Ureter (tissue), 1 donor: Measurements from ENCODE around the gene LAG3. TPM values are rescaled to one million over a fixed set of nuclear protein-coding genes. Genes with fewer than 3 reads are reported as not detected.

Experiments used
- DNase-seq: peaks from one replicate; pipeline ENCODE4 v3.0.0-alpha.2; 2020; ENCODE audit warnings: low spot score
- total RNA-seq: library from RNA; stranded (reverse); gene quantifications from one replicate; pipeline ENCODE4 v1.2.4, GENCODE V29; 2023
- donor health status: DM: yes; HTN: yes; CAD: no.

The LAG3 gene
- total RNA-seq, 1 donor from 2014 or later = 2.3 TPM

GRCh38 chr12:6790496-6791150, 18.3 kb downstream of the LAG3 start:
- DNase-seq = no peak

DNA sequence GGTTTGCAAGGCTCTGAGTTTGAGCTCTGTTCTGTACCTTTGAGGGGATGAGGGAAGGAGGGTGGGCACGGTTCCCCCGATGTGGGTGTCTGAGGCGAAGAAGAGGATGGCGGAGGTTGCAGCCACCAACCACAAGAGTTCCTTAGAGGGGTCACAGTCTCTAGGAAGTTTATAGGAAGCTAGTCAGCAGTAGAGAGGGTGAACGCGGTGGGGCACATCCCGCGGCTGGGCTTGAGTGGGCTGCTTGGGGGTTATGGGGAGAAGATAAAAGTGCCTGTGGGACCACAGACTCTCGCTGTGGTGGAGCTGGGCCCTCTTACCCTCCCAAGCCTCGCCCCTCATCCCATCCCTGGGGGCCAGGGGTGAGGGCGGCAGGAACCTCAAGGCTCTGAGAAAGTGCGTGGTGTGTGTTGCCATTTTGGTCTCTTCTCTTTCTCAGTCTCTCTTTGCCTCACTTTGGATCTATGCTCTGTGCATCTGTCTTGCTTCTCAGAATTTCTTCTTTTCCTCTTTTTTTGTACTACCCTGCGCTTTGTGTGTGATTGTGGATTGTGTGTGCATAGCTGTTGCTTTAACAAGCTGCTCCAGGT, 19.7 kb downstream of the LAG3 start:
- no peak for DNase-seq

- no peak for DNase-seq
Measured at GRCh38 chr12:6792522-6793201, 20.3 kb downstream of the LAG3 start.

- DNase-seq = no peak
Measured at GRCh38 chr12:6795088-6795487, 22.8 kb downstream of the LAG3 start.

GRCh38 chr12:6796576-6796975, 24.3 kb downstream of the LAG3 start:
- no peak for DNase-seq

DNA sequence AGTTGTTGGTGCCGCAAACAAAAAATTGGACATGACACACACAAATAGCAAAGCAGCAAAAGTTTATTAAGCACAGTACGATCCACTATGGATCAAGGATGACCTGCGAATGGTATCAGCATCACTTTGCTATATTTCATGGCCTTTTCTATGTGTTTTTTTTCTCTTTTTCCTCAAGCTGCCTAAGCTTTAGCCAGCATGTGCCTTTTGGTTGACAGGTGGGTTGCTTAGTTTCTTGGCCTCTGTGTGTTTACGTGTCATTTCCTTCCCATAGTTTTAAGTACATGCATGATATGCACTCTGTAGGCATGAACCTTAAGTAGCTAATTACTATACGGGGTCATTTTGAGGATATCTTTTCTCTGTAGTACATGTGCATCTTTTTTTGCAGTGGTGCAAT, 26.8 kb downstream of the LAG3 start:
- DNase-seq = no peak

- no peak for DNase-seq
Measured at GRCh38 chr12:6807170-6807569, 34.9 kb downstream of the LAG3 start.

DNA sequence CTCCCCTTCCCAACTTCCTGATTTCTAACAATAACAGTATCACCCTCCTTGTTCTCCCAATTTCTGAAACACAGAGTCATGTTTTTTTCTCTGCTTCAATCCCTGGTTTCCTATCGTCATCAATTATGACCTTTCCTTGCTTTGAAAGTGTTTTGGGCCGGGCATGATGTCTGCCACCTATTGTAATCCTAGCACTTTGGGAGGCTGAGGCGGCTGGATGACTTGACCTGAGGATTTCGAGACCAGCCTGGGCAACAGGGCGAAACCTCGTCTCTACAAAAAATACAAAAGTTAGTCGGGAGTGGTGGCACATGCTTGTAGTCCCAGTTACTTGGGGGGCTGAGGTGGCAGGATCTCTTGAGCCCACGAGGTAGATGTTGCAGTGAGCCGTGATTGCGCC, 36.7 kb downstream of the LAG3 start:
- DNase-seq = no peak

DNA sequence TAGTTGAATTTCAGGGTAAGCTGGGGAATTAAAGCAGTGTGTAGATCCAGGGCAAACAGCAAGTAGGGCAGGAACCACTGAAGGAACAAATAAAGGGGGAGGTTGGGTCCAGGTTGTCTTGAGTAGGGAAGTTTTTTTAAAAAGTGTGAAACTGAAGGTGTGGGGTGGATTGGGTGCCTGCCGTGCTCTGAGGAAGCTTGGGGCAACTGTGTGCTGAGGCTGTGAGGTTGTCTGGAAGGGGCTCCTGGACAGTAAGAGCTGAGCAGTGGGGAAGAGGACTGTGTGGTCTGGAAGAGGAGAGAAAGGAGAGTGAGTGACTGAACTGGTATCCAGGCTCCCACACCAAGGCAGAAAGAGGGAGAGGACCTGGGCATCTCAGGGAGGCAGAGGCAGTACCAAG, 38.4 kb downstream of the LAG3 start:
- DNase-seq = no peak

GRCh38 chr12:6813363-6813762, 41.0 kb downstream of the LAG3 start:
- DNase-seq = no peak

DNA sequence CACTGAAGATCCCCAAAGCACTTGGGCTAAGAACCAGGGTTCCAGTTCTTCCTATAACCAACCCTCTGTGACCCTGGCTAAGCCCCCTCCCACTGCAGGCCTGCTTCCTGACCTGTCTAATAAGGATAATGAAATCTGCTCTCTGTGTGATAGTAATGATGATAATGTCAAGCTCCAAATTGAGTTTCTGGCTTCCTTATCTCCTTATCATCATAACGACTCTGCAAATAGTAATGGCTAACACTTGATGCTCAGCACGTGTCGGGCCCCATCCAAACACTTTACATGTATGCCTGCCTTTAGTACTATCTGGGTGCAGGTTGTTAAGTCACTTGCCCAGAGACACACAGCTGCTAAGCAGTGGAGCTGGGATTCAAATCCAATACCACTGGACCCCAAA, 44.3 kb downstream of the LAG3 start:
- DNase-seq = no peak

GRCh38 chr12:6817098-6817497, 44.8 kb downstream of the LAG3 start:
- DNase-seq = no peak

DNA sequence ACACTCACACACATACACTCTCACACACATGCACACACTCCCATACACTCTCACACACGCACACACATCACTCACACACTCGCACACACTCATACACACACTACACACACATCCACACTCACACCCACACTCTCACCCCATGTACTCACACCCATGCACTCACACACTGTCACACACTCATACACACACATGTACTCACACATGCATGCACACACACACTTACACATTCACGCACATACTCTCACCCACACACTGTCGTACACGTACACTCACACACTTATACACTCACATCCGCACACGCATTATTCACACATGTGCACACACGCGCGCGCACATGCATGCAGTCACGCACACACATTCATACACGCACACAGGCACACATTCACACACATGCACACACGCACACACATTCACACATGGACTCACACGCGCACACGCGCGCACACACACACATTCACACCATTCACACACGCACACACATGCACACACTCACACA, 45.4 kb downstream of the LAG3 start:
- no peak for DNase-seq

- no peak for DNase-seq
Measured at GRCh38 chr12:6818222-6818621, 45.9 kb downstream of the LAG3 start.

GRCh38 chr12:6818645-6819044, 46.3 kb downstream of the LAG3 start:
- no peak for DNase-seq

DNA sequence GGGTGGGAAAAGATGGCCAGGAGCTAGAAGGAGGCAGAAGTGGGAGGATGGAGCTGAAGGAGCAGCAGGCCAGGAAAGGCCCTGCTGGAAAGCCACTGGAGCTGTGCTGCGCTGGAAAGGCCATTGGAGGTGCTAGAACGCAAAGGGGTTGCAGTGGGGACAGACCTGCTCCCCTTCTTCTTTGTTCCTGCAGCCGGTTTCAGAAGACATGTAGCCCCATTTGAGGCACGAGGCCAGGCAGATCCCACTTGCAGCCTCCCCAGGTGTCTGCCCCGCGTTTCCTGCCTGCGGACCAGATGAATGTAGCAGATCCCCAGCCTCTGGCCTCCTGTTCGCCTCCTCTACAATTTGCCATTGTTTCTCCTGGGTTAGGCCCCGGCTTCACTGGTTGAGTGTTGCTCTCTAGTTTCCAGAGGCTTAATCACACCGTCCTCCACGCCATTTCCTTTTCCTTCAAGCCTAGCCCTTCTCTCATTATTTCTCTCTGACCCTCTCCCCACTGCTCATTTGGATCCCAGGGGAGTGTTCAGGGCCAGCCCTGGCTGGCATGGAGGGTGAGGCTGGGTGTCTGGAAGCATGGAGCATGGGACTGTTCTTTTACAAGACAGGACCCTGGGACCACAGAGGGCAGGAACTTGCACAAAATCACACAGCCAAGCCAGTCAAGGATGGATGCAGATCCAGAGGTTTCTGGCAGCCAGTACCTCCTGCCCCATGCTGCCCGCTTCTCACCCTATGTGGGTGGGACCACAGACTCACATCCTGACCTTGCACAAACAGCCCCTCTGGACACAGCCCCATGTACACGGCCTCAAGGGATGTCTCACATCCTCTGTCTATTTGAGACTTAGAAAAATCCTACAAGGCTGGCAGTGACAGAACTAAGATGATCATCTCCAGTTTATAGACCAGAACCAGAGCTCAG, 47.0 kb downstream of the LAG3 start:
- DNase-seq = no peak

- no peak for DNase-seq
Measured at GRCh38 chr12:6820166-6820565, 47.8 kb downstream of the LAG3 start.

GRCh38 chr12:6821591-6822425, 49.5 kb downstream of the LAG3 start, which contains the start of gene GPR162:
TSS of gene GPR162 (plus strand) at chr12:6821821. CDS start at chr12:6823899, 2,078 bp downstream.
- DNase-seq = no peak

DNA sequence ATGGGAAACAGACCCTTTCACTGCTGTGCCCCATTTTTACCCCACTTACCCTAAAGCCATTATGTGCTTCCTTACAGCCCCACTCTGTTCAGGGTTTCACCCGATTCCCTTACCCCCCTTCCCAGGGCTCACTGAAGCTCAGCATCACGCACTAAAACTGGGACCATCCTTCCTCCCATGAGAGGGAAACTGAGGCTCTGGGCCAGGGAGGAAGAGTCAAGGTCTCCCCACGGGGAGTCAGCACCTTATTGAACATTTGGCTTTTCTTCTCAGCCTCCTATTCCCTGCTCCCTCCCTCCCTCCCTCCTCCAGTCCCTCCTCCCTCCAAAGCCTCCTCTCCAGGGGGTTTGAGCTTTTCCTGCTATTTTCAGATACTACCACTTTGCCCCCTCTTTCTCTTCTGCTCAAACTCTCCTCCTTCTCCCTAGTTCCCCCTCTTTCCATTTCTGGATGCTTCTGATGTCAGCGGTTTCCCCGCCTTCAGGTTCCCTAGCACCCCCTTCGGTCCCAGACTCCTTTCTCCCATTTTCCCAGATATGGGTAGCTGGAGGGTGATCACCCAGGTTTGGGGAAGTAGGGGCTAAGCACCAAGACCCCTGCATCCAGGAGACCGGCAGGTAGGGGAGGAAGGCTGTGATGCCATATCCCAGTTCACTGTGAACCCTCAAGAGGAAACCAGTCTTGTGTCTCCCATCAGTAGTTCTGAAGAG, 50.3 kb downstream of the LAG3 start:
- no peak for DNase-seq
